GM12878 (cell line): ENCODE measurements around the gene BUD23. TPM values are rescaled to one million over a fixed set of nuclear protein-coding genes. Genes with fewer than 3 reads are reported as not detected.

Source experiments
- ATAC-seq: fragments of 200-7000 bp; cut with Tn5 transposase; 3 replicates; pipeline ENCODE4 v1.9.1; 2020; ENCODE audit warnings: mild to moderate bottlenecking, moderate library complexity
- BruUV-seq: library from RNA; stranded (reverse); fragments of 400-500 nt; replicated peaks from 2 replicates; lab custom pipeline; 2021; lab: Mats Ljungman, UMichigan
- CTCF ChIA-PET: fragments of 300-600 bp; sonication (Branson Sonifier 250); formaldehyde crosslinking; extraction: SDS; loops from one replicate; lab custom pipeline; 2021; ENCODE audit warnings: inconsistent platforms; lab: Yijun Ruan, JAX
- POLR2A ChIA-PET: fragments of 350-600 bp; formaldehyde crosslinking; extraction: SDS; loops from one replicate; lab custom pipeline; 2021; ENCODE audit warnings: inconsistent platforms; lab: Charles Lee
- RAD21 ChIA-PET: fragments of 300-600 bp; sonication (Branson Sonifier 250); formaldehyde crosslinking; loops from one replicate; lab custom pipeline; 2023; ENCODE audit warnings: antibody characterized with exemption; ENCODE audit not compliant: unreplicated experiment; lab: Charles Lee
- SMC1A ChIA-PET: fragments of 300-600 bp; sonication (Branson Sonifier 250); formaldehyde crosslinking; loops from one replicate; lab custom pipeline; 2023; ENCODE audit not compliant: unreplicated experiment, uncharacterized antibody; lab: Charles Lee
- DNase-seq: peaks from one replicate; pipeline ENCODE4 v3.0.0-alpha.2; 2011; ENCODE audit warnings: low read depth, low spot score
- FAIRE-seq: peaks from 3 replicates; lab custom pipeline; 2011; peaks lifted over from hg19 to GRCh38; lab: Jason Lieb, UNC
- H2AFZ ChIP-seq: 2 replicates; pipeline ENCODE4 v1.6.0; 2011; ENCODE audit warnings: low read depth, low read length, control low read depth; ENCODE audit not compliant: control insufficient read depth
- H3K27ac ChIP-seq: 2 replicates; pipeline ENCODE4 v1.5.1; 2011; ENCODE audit warnings: control low read depth; ENCODE audit not compliant: control insufficient read depth, insufficient read depth
- H3K27me3 ChIP-seq, 2 experiments: replicated peaks in 1 of 2; 2 replicates each; pipeline versions ENCODE4 v1.6.0 to v1.6.1; 2011; ENCODE audit warnings: low read length in 1 of 2; ENCODE audit not compliant: control insufficient read depth in 2 of 2, insufficient read depth in 2 of 2
- H3K36me3 ChIP-seq, 2 experiments: 2 replicates each; pipeline ENCODE4 v1.5.1; 2011; ENCODE audit warnings: low read length in 1 of 2; ENCODE audit not compliant: control insufficient read depth in 2 of 2, insufficient read depth in 2 of 2
- H3K4me1 ChIP-seq: 2 replicates; pipeline ENCODE4 v1.6.1; 2011; ENCODE audit warnings: mild to moderate bottlenecking, low read length, moderate library complexity, mixed read lengths; ENCODE audit not compliant: control insufficient read depth, insufficient read depth
- H3K4me2 ChIP-seq: 2 replicates; pipeline ENCODE4 v1.6.0; 2011; ENCODE audit warnings: control low read depth; ENCODE audit not compliant: control insufficient read depth, insufficient read depth
- H3K4me3 ChIP-seq: fragments of 200-600 bp; sonication (generic); 2 replicates; pipeline ENCODE4 v1.5.1; 2016
- H3K79me2 ChIP-seq: 2 replicates; pipeline ENCODE4 v1.6.0; 2011; ENCODE audit warnings: low read length; ENCODE audit not compliant: control insufficient read depth, insufficient read depth
- H3K9ac ChIP-seq: 2 replicates; pipeline ENCODE4 v1.8.0; 2011; ENCODE audit warnings: low read length, control low read depth, mixed read lengths; ENCODE audit not compliant: control insufficient read depth, insufficient read depth
- H3K9me3 ChIP-seq: replicated peaks from 3 replicates; pipeline ENCODE4 v1.5.1; 2011; ENCODE audit warnings: mild to moderate bottlenecking, low read length; ENCODE audit not compliant: control insufficient read depth, insufficient read depth
- H4K20me1 ChIP-seq: 2 replicates; pipeline ENCODE4 v1.6.0; 2011; ENCODE audit not compliant: control insufficient read depth, insufficient read depth
- CEBPB ChIP-seq, 2 experiments: fragments of 150-350 bp in 1 of 2; IDR thresholded peaks; 2 replicates each; pipeline ENCODE4 v1.6.1; 2012 to 2014; ENCODE audit warnings: low read depth in 2 of 2, low read length in 2 of 2, borderline replicate concordance in 1 of 2, inconsistent platforms in 1 of 2
- CHD2 ChIP-seq: IDR thresholded peaks from 2 replicates; pipeline ENCODE4 v1.6.1; 2011; ENCODE audit warnings: low read depth, low read length, improper control_type of control experiment, borderline replicate concordance
- HDAC2 ChIP-seq: fragments of 200-600 bp; sonication (generic); IDR thresholded peaks from 2 replicates; pipeline ENCODE4 v1.6.1; 2017
- IRF4 ChIP-seq: IDR thresholded peaks from 2 replicates; pipeline ENCODE4 v1.6.1; 2011; ENCODE audit warnings: low read depth, low read length
- POLR2AphosphoS5 ChIP-seq: IDR thresholded peaks from 2 replicates; pipeline ENCODE4 v1.6.1; 2011; ENCODE audit warnings: mild to moderate bottlenecking, low read length, inconsistent platforms
- SREBF2 ChIP-seq: IDR thresholded peaks from 2 replicates; pipeline ENCODE4 v1.6.1; 2012; ENCODE audit warnings: mild to moderate bottlenecking, low read length
- STAT3 ChIP-seq: IDR thresholded peaks from 2 replicates; pipeline ENCODE4 v1.6.1; 2011; ENCODE audit warnings: low read depth, low read length, improper control_type of control experiment
- ZBTB4 ChIP-seq: fragments of 450-650 bp; formaldehyde crosslinking; IDR thresholded peaks from 2 replicates; pipeline ENCODE4 v1.4.0; 2022; ENCODE audit warnings: mild to moderate bottlenecking, moderate library complexity
- ZNF207 ChIP-seq: fragments of 450-650 bp; IDR thresholded peaks from 2 replicates; pipeline ENCODE4 v1.6.1; 2014; ENCODE audit warnings: antibody characterized with exemption, mild to moderate bottlenecking, borderline replicate concordance
- ZNF622 ChIP-seq: fragments of 450-650 bp; IDR thresholded peaks from 2 replicates; pipeline ENCODE4 v1.6.1; 2017; ENCODE audit warnings: mild to moderate bottlenecking, inconsistent platforms
- WGBS: methylation state at CpG from one replicate; pipeline ENCODE4 v1.1.6; 2016; ENCODE audit warnings: low lambda C conversion rate; ENCODE audit not compliant: insufficient replicate concordance, insufficient coverage; ENCODE audit errors: missing lambda C conversion rate; 5-methylcytosine and 5-hydroxymethylcytosine counted together
- in situ Hi-C: fragments of 300-500 bp; cut with MboI; formaldehyde crosslinking; loops from 9 replicates; pipeline ENCODE4 v1.14.3; 2018; ENCODE audit warnings: mixed read lengths
- intact Hi-C: fragments of 100-400 bp; cut with micrococcal nuclease; formaldehyde crosslinking; loops from one replicate; pipeline ENCODE4 v1.14.2; 2022; ENCODE audit not compliant: unreplicated experiment
- polyA plus RNA-seq, 11 experiments: library from polyadenylated mRNA; depleted of rRNA in 4 of 11; unstranded in 6 of 11; stranded (reverse) in 5 of 11; fragments of >200 nt; fragmentation: Nextera tagmentation in 4 of 11; fragmentation: Illumina TruSeq in 1 of 11; extraction: Ambion mirVana in 4 of 11; extraction: Trizol in 1 of 11; gene quantifications; 1 replicate in 1 of 11; 2 replicates in 10 of 11; pipeline versions ENCODE4 v1.2.1 to v1.2.3, GENCODE V29; 2011 to 2016; ENCODE audit warnings: inconsistent platforms in 2 of 11, missing spikeins in 2 of 11, low read depth in 1 of 11
- total RNA-seq, 4 experiments: library from RNA; depleted of rRNA in 3 of 4; stranded (reverse); fragments of >200 nt in 3 of 4; fragmentation: Illumina TruSeq in 1 of 4; extraction: Trizol in 1 of 4; gene quantifications; 2 replicates each; pipeline versions ENCODE4 v1.2.1 to v1.2.3, GENCODE V29; 2013 to 2021

The BUD23 gene
- total and polyA plus RNA-seq, 10 of the 15 experiments (the other 5 are each of a cell fraction or from before 2014, with no cell fraction given), result 36.4 to 138 (median 99.5) TPM

- ChIA-PET CTCF (interaction anchor here (1.0 to 1.6 kb wide), 3 partner anchors 9 to 34 kb away, joined by 3 to 6 read pairs (median 3); no protein-coding TSS in a partner anchor), SMC1A (no interaction called here), POLR2A (no interaction called here)
These were observed 19.8 kb downstream of the BUD23 start for GRCh38 chr7:73703225-73703624.

More at GRCh38 chr7:73703225-73703624, 19.8 kb downstream of the BUD23 start:
- ATAC-seq (no peak), FAIRE-seq (no peak), DNase-seq (no peak)
- Histone ChIP-seq H3K27me3 (no peaks in the 10 kb centered on the region), H4K20me1 (no peaks in the 10 kb centered on the region), H3K9me3 (no peaks in the 10 kb centered on the region), H2AFZ (no peak overlapping the region), H3K79me2 (no peaks in the 10 kb centered on the region), H3K4me3 (no peak overlapping the region), H3K9ac (no peak overlapping the region), H3K36me3 (peaks cover 2 to 14% of the 10 kb centered on the region in 2 experiments), H3K27ac (no peak overlapping the region), H3K4me2 (no peak overlapping the region), H3K4me1 (no peaks in the 10 kb centered on the region)
- 66% methylated on average over 13 of the region's 13 CpGs for WGBS
- BruUV-seq, result no TSS peak
- RAD21 ChIA-PET, result no interaction called here
- TF ChIP-seq POLR2AphosphoS5, result no peak
- no peak for TF ChIP-seq CHD2
- no peak for TF ChIP-seq IRF4
- TF ChIP-seq HDAC2, result no peak
- TF ChIP-seq STAT3, result no peak
- no peak for TF ChIP-seq CEBPB (IDR thresholded peaks at IDR 0.05; ENCODE audit: borderline replicate concordance in 1 of 2, low read depth in 2 of 2, low read length in 2 of 2)
- no peak for TF ChIP-seq SREBF2
- TF ChIP-seq ZBTB4 (CRISPR knock-in tag), result no peak
- TF ChIP-seq ZNF622, result no peak
- no peak for TF ChIP-seq ZNF207
- intact Hi-C loops, result no loop called here
- in situ Hi-C loops, result no loop called here
